ENCODE measurements around the gene PLCD1. TPM values are rescaled to one million over a fixed set of nuclear protein-coding genes. Genes with fewer than 3 reads are reported as not detected.

Gene PLCD1
- total RNA-seq, 2 donors from 2014 or later = 8.7 to 15.5 TPM

- Histone ChIP-seq H3K27ac (no peak overlapping the region), H3K4me3 (no peak overlapping the region), H3K36me3 (peaks cover 36% of the 10 kb centered on the region), H3K9me3 (no peaks in the 10 kb centered on the region), H3K27me3 (no peaks in the 10 kb centered on the region), H3K4me1 (peaks cover 0 to 7% of the 10 kb centered on the region in 2 donors)
- no peak for TF ChIP-seq CTCF (IDR thresholded peaks at IDR 0.05)
- no peak for DNase-seq (ENCODE audit: low spot score)
Measured at GRCh38 chr3:38008971-38009580, 20.4 kb downstream of the PLCD1 start.

- Histone ChIP-seq H3K27ac (no peak overlapping the region), H3K27me3 (no peaks in the 10 kb centered on the region), H3K9me3 (no peaks in the 10 kb centered on the region), H3K36me3 (peaks cover 36% of the 10 kb centered on the region), H3K4me1 (peaks cover 0 to 8% of the 10 kb centered on the region in 2 donors), H3K4me3 (no peak overlapping the region)
- no peak for TF ChIP-seq CTCF (IDR thresholded peaks at IDR 0.05)
- DNase-seq (ENCODE audit: low spot score) = no peak
Measured at GRCh38 chr3:38008191-38008701, 21.2 kb downstream of the PLCD1 start.

- Histone ChIP-seq H3K27ac (no peak overlapping the region), H3K9me3 (no peaks in the 10 kb centered on the region), H3K4me3 (no peak overlapping the region), H3K4me1 (peaks cover 0 to 13% of the 10 kb centered on the region in 2 donors), H3K27me3 (no peaks in the 10 kb centered on the region), H3K36me3 (peaks cover 36% of the 10 kb centered on the region)
- TF ChIP-seq CTCF (IDR thresholded peaks at IDR 0.05) = no peak
- DNase-seq (ENCODE audit: low spot score) = no peak
Measured at GRCh38 chr3:38007754-38008090, 21.7 kb downstream of the PLCD1 start.

GRCh38 chr3:38006445-38006995 lies 22.9 kb downstream of the PLCD1 start:
- DNase-seq (ENCODE audit: low spot score) = no peak
- Histone ChIP-seq H3K36me3 (peaks cover 36% of the 10 kb centered on the region), H3K4me3 (no peak overlapping the region), H3K9me3 (no peaks in the 10 kb centered on the region), H3K27ac (peak overlapping the region; percentile 19 to 68), H3K4me1 (peaks cover 0 to 14% of the 10 kb centered on the region in 2 donors), H3K27me3 (no peaks in the 10 kb centered on the region)
- no peak for TF ChIP-seq CTCF (IDR thresholded peaks at IDR 0.05)

GRCh38 chr3:38006031-38006430 lies 23.4 kb downstream of the PLCD1 start:
- Histone ChIP-seq H3K4me1 (peaks cover 0 to 14% of the 10 kb centered on the region in 2 donors), H3K27me3 (no peaks in the 10 kb centered on the region), H3K4me3 (no peak overlapping the region), H3K36me3 (peaks cover 32% of the 10 kb centered on the region), H3K27ac (peak overlapping the region; percentile 19 to 68), H3K9me3 (no peaks in the 10 kb centered on the region)
- no peak for TF ChIP-seq CTCF (IDR thresholded peaks at IDR 0.05)
- DNase-seq (ENCODE audit: low spot score) = no peak
